Activated naive CD4-positive, alpha-beta T cell treated with anti-CD3 and anti-CD28 coated beads, Interleukin-2, amount 50 U/mL, for 72 hours (primary cell): ENCODE measurements around the gene ZC3H7A. TPM values are rescaled to one million over a fixed set of nuclear protein-coding genes. Genes with fewer than 3 reads are reported as not detected.
A peak's percentile ranks its signal among the peaks of the same experiment; 100 is the strongest.

Source experiments
- ATAC-seq, 2 donors: fragments of 150-1000 bp; cut with Tn5 transposase; 2 replicates each; pipeline ENCODE4 v1.10.0; 2021; ENCODE audit warnings: mild to moderate bottlenecking in 2 of 2, moderate library complexity in 2 of 2
- DNase-seq, 2 donors: peaks; one replicate each; pipeline ENCODE4 v3.0.0; 2021 to 2022; ENCODE audit warnings: low spot score in 2 of 2
- H3K27ac Mint-ChIP-seq, 2 donors: one replicate each; pipeline ENCODE4 v1.8.0; 2022; ENCODE audit warnings: mild to moderate bottlenecking in 2 of 2, mixed read lengths in 2 of 2
- H3K36me3 Mint-ChIP-seq, 2 donors: one replicate each; pipeline ENCODE4 v1.8.0; 2022; ENCODE audit warnings: mixed read lengths in 2 of 2
- H3K9me3 Mint-ChIP-seq, 2 donors: one replicate each; pipeline ENCODE4 v1.8.0; 2022; ENCODE audit warnings: mixed read lengths in 2 of 2
- total RNA-seq, 2 donors: library from RNA; stranded (reverse); gene quantifications; one replicate each; pipeline ENCODE4 v1.2.3, GENCODE V29; 2022

Gene ZC3H7A
- total RNA-seq, 2 donors from 2014 or later, result 108 to 150 TPM

GRCh38 chr16:11711662-11712061 lies 85.4 kb downstream of the ZC3H7A start:
- no peaks in the 10 kb centered on the region for H3K9me3 Mint-ChIP-seq
- H3K36me3 Mint-ChIP-seq, result peaks cover 0 to 10% of the 10 kb centered on the region in 2 donors
- ATAC-seq (no peak), DNase-seq (no peak)
- peak overlapping the region in 1 of 2 donors; percentile 44 for H3K27ac Mint-ChIP-seq

- Mint-ChIP-seq H3K9me3 (no peaks in the 10 kb centered on the region), H3K27ac (no peak overlapping the region), H3K36me3 (peaks cover 0 to 11% of the 10 kb centered on the region in 2 donors)
- DNase-seq, result no peak
- no peak for ATAC-seq
These were observed 88.6 kb downstream of the ZC3H7A start for GRCh38 chr16:11708421-11708820.

GRCh38 chr16:11707679-11708197 lies 89.3 kb downstream of the ZC3H7A start:
- no peak overlapping the region for H3K27ac Mint-ChIP-seq
- H3K9me3 Mint-ChIP-seq, result no peaks in the 10 kb centered on the region
- peaks cover 0 to 11% of the 10 kb centered on the region in 2 donors for H3K36me3 Mint-ChIP-seq
- no peak for ATAC-seq
- DNase-seq, result no peak

GRCh38 chr16:11706180-11706742 lies 90.8 kb downstream of the ZC3H7A start:
- peaks cover 0 to 15% of the 10 kb centered on the region in 2 donors for H3K36me3 Mint-ChIP-seq

GRCh38 chr16:11705311-11706025 lies 91.6 kb downstream of the ZC3H7A start:
- Mint-ChIP-seq H3K27ac (no peak overlapping the region), H3K36me3 (peaks cover 0 to 15% of the 10 kb centered on the region in 2 donors), H3K9me3 (no peaks in the 10 kb centered on the region)
- ATAC-seq (no peak), DNase-seq (no peak)

More at GRCh38 chr16:11706180-11706742, 90.8 kb downstream of the ZC3H7A start:
- Mint-ChIP-seq H3K9me3 (no peaks in the 10 kb centered on the region), H3K27ac (no peak overlapping the region)
- ATAC-seq (peak in 1 of 2 donors; percentile 20), DNase-seq (no peak)

Other genes with a start within 250 kb of the ZC3H7A start
- 100 to 1,000 TPM in 1 of 2 donors, 10 to 100 TPM in 1; 91.0 to 112 TPM for gene LITAF, start 210.3 kb downstream of the ZC3H7A start, total RNA-seq
- 10 to 100 TPM; 11.0 to 14.4 TPM for gene SNN, start 128.8 kb downstream of the ZC3H7A start, total RNA-seq
- 10 to 100 TPM; 26.3 to 32.9 TPM for gene TXNDC11, start 54.4 kb downstream of the ZC3H7A start, total RNA-seq
- gene RSL1D1, start 54.3 kb upstream of the ZC3H7A start, total RNA-seq, result 100 to 1,000 TPM; 255 to 326 TPM
- 100 to 1,000 TPM; 154 to 181 TPM for gene GSPT1, start 118.7 kb upstream of the ZC3H7A start, total RNA-seq
- gene NPIPB2, start 144.8 kb upstream of the ZC3H7A start, total RNA-seq, result 10 to 100 TPM; 16.5 to 24.5 TPM
- not detected for gene TNFRSF17, start 168.0 kb upstream of the ZC3H7A start, total RNA-seq
- 10 to 100 TPM; 10.5 to 14.8 TPM for gene SNX29, start 179.5 kb upstream of the ZC3H7A start, total RNA-seq